HepG2 (cell line): Measurements from ENCODE around the gene TMEM145. TPM values are rescaled to one million over a fixed set of nuclear protein-coding genes. Genes with fewer than 3 reads are reported as not detected.

Experiments used
- CSRNP2 ChIP-seq: sonication (generic); formaldehyde crosslinking; conservative IDR thresholded peaks from 2 replicates; pipeline ENCODE4 v1.8.0; 2022; ENCODE audit warnings: low read depth, missing genetic modification reagents
- HCFC1 ChIP-seq: fragments of 150-350 bp; IDR thresholded peaks from 2 replicates; pipeline ENCODE4 v1.6.1; 2014; ENCODE audit warnings: low read depth, low read length
- HNRNPLL ChIP-seq: fragments of 200-400 bp; formaldehyde crosslinking; IDR thresholded peaks from 2 replicates; pipeline ENCODE4 v1.6.1; 2017; ENCODE audit warnings: mild to moderate bottlenecking, low read depth, low read length; ENCODE audit not compliant: poor library complexity, severe bottlenecking
- LCORL ChIP-seq, 2 experiments: fragments of 450-650 bp in 1 of 2; sonication (generic) in 1 of 2; formaldehyde crosslinking in 1 of 2; IDR thresholded peaks; 2 replicates each; pipeline versions ENCODE4 v1.5.0 to v1.6.1; 2017 to 2020; ENCODE audit warnings: antibody characterized with exemption in 1 of 2, missing genetic modification reagents in 1 of 2
- MAZ ChIP-seq, 2 experiments: sonication (generic) in 1 of 2; formaldehyde crosslinking in 1 of 2; IDR thresholded peaks; 2 replicates each; pipeline versions ENCODE4 v1.5.0 to v1.6.1; 2012 to 2020; ENCODE audit warnings: low read depth in 2 of 2, mild to moderate bottlenecking in 2 of 2, borderline replicate concordance in 1 of 2, improper control_type of control experiment in 1 of 2, low read length in 1 of 2, missing genetic modification reagents in 1 of 2, moderate library complexity in 1 of 2
- MYC ChIP-seq: sonication (generic); formaldehyde crosslinking; IDR thresholded peaks from 2 replicates; pipeline ENCODE4 v1.9.0; 2021; ENCODE audit warnings: missing genetic modification reagents, borderline replicate concordance
- NRL ChIP-seq: sonication (generic); formaldehyde crosslinking; IDR thresholded peaks from 2 replicates; pipeline ENCODE4 v1.5.0; 2020; ENCODE audit warnings: missing genetic modification reagents, mild to moderate bottlenecking, moderate library complexity, borderline replicate concordance
- SCMH1 ChIP-seq: sonication (generic); formaldehyde crosslinking; IDR thresholded peaks from 2 replicates; pipeline ENCODE4 v1.9.0; 2021; ENCODE audit warnings: missing genetic modification reagents, mild to moderate bottlenecking, borderline replicate concordance
- SP1 ChIP-seq, 2 experiments: fragments of 450-650 bp in 1 of 2; sonication (generic) in 1 of 2; formaldehyde crosslinking in 1 of 2; IDR thresholded peaks; 2 replicates each; pipeline versions ENCODE4 v1.4.0 to v1.6.1; 2016 to 2020; ENCODE audit warnings: missing genetic modification reagents in 1 of 2
- SP140L ChIP-seq: sonication (generic); formaldehyde crosslinking; IDR thresholded peaks from 2 replicates; pipeline ENCODE4 v1.4.0; 2020; ENCODE audit warnings: missing genetic modification reagents, borderline replicate concordance
- ZFX ChIP-seq: sonication (generic); formaldehyde crosslinking; IDR thresholded peaks from 2 replicates; pipeline ENCODE4 v1.4.0; 2020; ENCODE audit warnings: mild to moderate bottlenecking, low read depth, missing genetic modification reagents, moderate library complexity
- ZNF558 ChIP-seq: sonication (generic); formaldehyde crosslinking; IDR thresholded peaks from 2 replicates; pipeline ENCODE4 v1.9.0; 2022; ENCODE audit warnings: mild to moderate bottlenecking, missing genetic modification reagents, borderline replicate concordance
- ZNF563 ChIP-seq: sonication (generic); formaldehyde crosslinking; IDR thresholded peaks from 2 replicates; pipeline ENCODE4 v1.8.0; 2022; ENCODE audit warnings: mild to moderate bottlenecking, moderate library complexity, missing genetic modification reagents
- ZNF570 ChIP-seq: sonication (generic); formaldehyde crosslinking; IDR thresholded peaks from 2 replicates; pipeline ENCODE4 v1.4.0; 2020; ENCODE audit warnings: mild to moderate bottlenecking, missing genetic modification reagents, borderline replicate concordance
- ZNF589 ChIP-seq: sonication (generic); formaldehyde crosslinking; conservative IDR thresholded peaks from 2 replicates; pipeline ENCODE4 v1.8.0; 2022; ENCODE audit warnings: mild to moderate bottlenecking, moderate library complexity, missing genetic modification reagents
- ZNF607 ChIP-seq: sonication (generic); formaldehyde crosslinking; IDR thresholded peaks from 2 replicates; pipeline ENCODE4 v1.5.1; 2020; ENCODE audit warnings: missing genetic modification reagents, mild to moderate bottlenecking, borderline replicate concordance
- ZNF691 ChIP-seq: sonication (generic); formaldehyde crosslinking; IDR thresholded peaks from 2 replicates; pipeline ENCODE4 v1.4.0; 2020; ENCODE audit warnings: missing genetic modification reagents, low read depth, mild to moderate bottlenecking, borderline replicate concordance
- polyA plus RNA-seq, 8 experiments: library from polyadenylated mRNA; depleted of rRNA in 3 of 8; stranded (reverse) in 7 of 8; unstranded in 1 of 8; fragments of >200 nt; fragmentation: Illumina TruSeq in 4 of 8; extraction: Trizol in 4 of 8; gene quantifications; 2 replicates each; pipeline versions ENCODE4 v1.2.1 to v1.2.3, GENCODE V29; 2011 to 2016; ENCODE audit warnings: low read depth in 4 of 8, missing spikeins in 1 of 8, mixed read lengths in 1 of 8; ENCODE audit not compliant: insufficient read depth in 1 of 8
- total RNA-seq, 5 experiments: library from RNA; depleted of rRNA; stranded (reverse); fragments of >200 nt; fragmentation: Illumina TruSeq; extraction: Trizol; gene quantifications; 2 replicates each; pipeline ENCODE4 v1.2.3, GENCODE V29; 2016; ENCODE audit warnings: low read depth in 1 of 5
- TF ChIP-seq, protein P1 (sequence below), 2 experiments: sonication (generic) in 1 of 2; formaldehyde crosslinking in 1 of 2; IDR thresholded peaks; 2 replicates each; pipeline versions ENCODE4 v1.4.0 to v1.6.1; 2018 to 2020; ENCODE audit warnings: missing genetic modification reagents in 2 of 2, borderline replicate concordance in 1 of 2, low read depth in 1 of 2, mild to moderate bottlenecking in 1 of 2, missing biosample characterization in 1 of 2

The TMEM145 gene
- total and polyA plus RNA-seq, 2 of the 13 experiments (the other 11 are each of a cell fraction or from before 2014, with no cell fraction given): 0.07 to 5.1 TPM

GRCh38 chr19:42313096-42313839 lies at the start of gene TMEM145 (continued):
- TF ChIP-seq, protein P1, sequence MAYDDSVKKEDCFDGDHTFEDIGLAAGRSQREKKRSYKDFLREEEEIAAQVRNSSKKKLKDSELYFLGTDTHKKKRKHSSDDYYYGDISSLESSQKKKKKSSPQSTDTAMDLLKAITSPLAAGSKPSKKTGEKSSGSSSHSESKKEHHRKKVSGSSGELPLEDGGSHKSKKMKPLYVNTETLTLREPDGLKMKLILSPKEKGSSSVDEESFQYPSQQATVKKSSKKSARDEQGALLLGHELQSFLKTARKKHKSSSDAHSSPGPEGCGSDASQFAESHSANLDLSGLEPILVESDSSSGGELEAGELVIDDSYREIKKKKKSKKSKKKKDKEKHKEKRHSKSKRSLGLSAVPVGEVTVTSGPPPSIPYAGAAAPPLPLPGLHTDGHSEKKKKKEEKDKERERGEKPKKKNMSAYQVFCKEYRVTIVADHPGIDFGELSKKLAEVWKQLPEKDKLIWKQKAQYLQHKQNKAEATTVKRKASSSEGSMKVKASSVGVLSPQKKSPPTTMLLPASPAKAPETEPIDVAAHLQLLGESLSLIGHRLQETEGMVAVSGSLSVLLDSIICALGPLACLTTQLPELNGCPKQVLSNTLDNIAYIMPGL (CRISPR knock-in tag; IDR thresholded peaks at IDR 0.05; ENCODE audit: borderline replicate concordance in 1 of 2, low read depth in 1 of 2): peak in 1 of 2 experiments; percentile 50; a peak in 2 of 4 replicates
- TF ChIP-seq SP1 (IDR thresholded peaks at IDR 0.05) (no peak), SP1 (CRISPR knock-in tag; IDR thresholded peaks at IDR 0.05) (0 out of 2 replicates have a peak, but pooled peaks have one; percentile 29), NRL (CRISPR knock-in tag) (no peak), ZFX (0 out of 2 replicates have a peak, but pooled peaks have one; percentile 21), ZNF558 (no peak), ZNF607 (0 out of 2 replicates have a peak, but pooled peaks have one; percentile 36), CSRNP2 (CRISPR knock-in tag) (no peak), MYC (CRISPR knock-in tag) (peak; percentile 37; the same call in 1 of the 2 replicates), HCFC1 (0 out of 2 replicates have a peak, but pooled peaks have one; percentile 10), ZNF691 (no peak), MAZ (IDR thresholded peaks at IDR 0.05; ENCODE audit: borderline replicate concordance, low read depth, low read length) (peak; percentile 60; the same call in 1 of the 2 replicates), MAZ (CRISPR knock-in tag; IDR thresholded peaks at IDR 0.05; ENCODE audit: low read depth) (peak; percentile 64; the same call in 1 of the 2 replicates), ZNF563 (CRISPR knock-in tag) (peak; percentile 17; the same call in 1 of the 2 replicates), SP140L (CRISPR knock-in tag) (no peak), HNRNPLL (peak; percentile 29), LCORL (IDR thresholded peaks at IDR 0.05) (no peak), LCORL (CRISPR knock-in tag; IDR thresholded peaks at IDR 0.05) (0 out of 2 replicates have a peak, but pooled peaks have one; percentile 24), ZNF589 (CRISPR knock-in tag) (0 out of 2 replicates have a peak, but pooled peaks have one; percentile 20), ZNF570 (CRISPR knock-in tag) (no peak), SCMH1 (CRISPR knock-in tag) (no peak)
